ENCODE measurements around the gene ERC2. TPM values are rescaled to one million over a fixed set of nuclear protein-coding genes. Genes with fewer than 3 reads are reported as not detected.

The ERC2 gene
- polyA plus RNA-seq, 1 experiment = 0.07 TPM

DNA sequence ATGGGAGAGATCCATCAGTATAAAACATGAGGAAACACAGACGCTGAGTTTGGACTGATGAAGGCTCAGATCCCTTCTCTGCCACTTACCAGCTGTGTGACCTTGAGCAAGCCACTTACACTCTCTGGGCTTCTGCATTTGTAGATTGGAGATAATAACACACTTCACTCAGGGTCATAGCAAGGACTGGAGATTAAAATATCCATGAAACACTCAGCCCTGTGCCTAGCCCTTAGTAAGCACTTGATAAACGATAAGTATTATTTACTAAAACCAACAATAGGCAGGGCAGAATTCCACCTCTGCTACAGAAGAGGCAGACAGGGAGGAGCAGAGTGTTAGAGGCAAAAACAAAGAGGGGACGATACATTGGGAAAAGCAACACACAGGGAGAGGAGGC is 560.7 kb downstream of the ERC2 start:
- POLR2A ChIA-PET = no interaction called here
- CTCF ChIA-PET = interaction anchor here (1.1 kb wide), 1 partner anchor 17 kb away, joined by 3 read pairs; no protein-coding TSS in a partner anchor

DNA sequence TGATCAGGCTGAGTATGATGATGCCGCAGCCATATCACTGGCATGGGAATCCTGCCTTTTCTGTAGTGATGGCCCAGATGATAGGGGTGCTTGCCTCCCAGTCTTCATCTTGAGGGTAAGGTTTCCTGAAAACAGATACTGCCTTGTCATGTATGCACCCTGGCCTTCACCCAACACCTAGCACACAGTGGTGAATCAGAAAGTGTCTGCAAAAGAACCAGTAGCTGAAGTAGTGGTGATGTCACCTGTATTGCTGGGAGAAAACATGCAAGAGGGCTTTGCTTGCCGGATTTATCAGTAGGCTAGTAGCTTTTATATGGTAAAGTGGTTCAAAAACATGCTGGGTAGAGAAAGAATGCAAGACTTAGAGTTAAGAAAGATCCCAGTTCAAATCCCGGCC is 561.4 kb downstream of the ERC2 start:
- no peak overlapping the region for H3K4me3 ChIP-seq (ENCODE audit: low read depth, low read length)
- H3K36me3 ChIP-seq (ENCODE audit: control insufficient read depth, insufficient read depth, low read length) = no peaks in the 10 kb centered on the region
- POLR2A ChIA-PET = no interaction called here
- no peak for DNase-seq (ENCODE audit: low read depth)
- peaks cover 2% of the 10 kb centered on the region for H3K27me3 ChIP-seq (ENCODE audit: control insufficient read depth, insufficient read depth, low read length)
- CTCF ChIA-PET = interaction anchor here (0.8 kb wide), 1 partner anchor 9 kb away, joined by 3 read pairs; no protein-coding TSS in a partner anchor
- TF ChIP-seq, protein P1, sequence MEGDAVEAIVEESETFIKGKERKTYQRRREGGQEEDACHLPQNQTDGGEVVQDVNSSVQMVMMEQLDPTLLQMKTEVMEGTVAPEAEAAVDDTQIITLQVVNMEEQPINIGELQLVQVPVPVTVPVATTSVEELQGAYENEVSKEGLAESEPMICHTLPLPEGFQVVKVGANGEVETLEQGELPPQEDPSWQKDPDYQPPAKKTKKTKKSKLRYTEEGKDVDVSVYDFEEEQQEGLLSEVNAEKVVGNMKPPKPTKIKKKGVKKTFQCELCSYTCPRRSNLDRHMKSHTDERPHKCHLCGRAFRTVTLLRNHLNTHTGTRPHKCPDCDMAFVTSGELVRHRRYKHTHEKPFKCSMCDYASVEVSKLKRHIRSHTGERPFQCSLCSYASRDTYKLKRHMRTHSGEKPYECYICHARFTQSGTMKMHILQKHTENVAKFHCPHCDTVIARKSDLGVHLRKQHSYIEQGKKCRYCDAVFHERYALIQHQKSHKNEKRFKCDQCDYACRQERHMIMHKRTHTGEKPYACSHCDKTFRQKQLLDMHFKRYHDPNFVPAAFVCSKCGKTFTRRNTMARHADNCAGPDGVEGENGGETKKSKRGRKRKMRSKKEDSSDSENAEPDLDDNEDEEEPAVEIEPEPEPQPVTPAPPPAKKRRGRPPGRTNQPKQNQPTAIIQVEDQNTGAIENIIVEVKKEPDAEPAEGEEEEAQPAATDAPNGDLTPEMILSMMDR (IDR thresholded peaks at IDR 0.05; ENCODE audit: insufficient read depth, low read depth, low read length) = no peak

More for the DNA sequence above, 560.7 kb downstream of the ERC2 start:
- TF ChIP-seq, protein P1 (IDR thresholded peaks at IDR 0.05; ENCODE audit: insufficient read depth, low read depth, low read length) = no peak
- Histone ChIP-seq H3K36me3 (ENCODE audit: control insufficient read depth, insufficient read depth, low read length) (no peaks in the 10 kb centered on the region), H3K27me3 (ENCODE audit: control insufficient read depth, insufficient read depth, low read length) (no peaks in the 10 kb centered on the region; the same call in 1 of the 2 replicates), H3K4me3 (ENCODE audit: low read depth, low read length) (no peak overlapping the region)
- DNase-seq (ENCODE audit: low read depth) = no peak

DNA sequence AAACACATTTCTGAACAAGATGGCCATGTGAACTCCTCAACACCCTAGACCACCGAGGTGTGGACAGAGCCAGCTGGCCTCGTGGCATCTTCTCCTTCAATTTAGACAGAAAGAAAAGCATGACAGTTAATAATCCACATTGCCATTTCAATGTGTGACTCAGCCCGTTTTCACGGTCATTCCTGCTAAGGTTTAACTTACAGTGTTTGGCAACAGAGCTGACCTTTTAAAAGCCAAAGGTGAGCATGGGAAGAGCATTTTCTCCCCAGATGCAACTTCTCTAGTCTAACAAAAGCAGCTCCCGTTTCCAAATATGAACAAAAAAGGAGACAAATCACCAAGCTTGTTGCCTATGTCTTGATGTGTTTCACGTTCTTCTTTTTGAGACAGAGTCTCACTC is 563.6 kb downstream of the ERC2 start:
- POLR2A ChIA-PET = no interaction called here
- TF ChIP-seq, protein P1 (IDR thresholded peaks at IDR 0.05; ENCODE audit: insufficient read depth, low read depth, low read length) = no peak
- H3K27me3 ChIP-seq (ENCODE audit: control insufficient read depth, insufficient read depth, low read length) = peaks cover 3% of the 10 kb centered on the region
- no peak for DNase-seq (ENCODE audit: low read depth)
- H3K4me3 ChIP-seq (ENCODE audit: low read depth, low read length) = no peak overlapping the region
- CTCF ChIA-PET = interaction anchor here (1.7 kb wide), 1 partner anchor 11 kb away, joined by 5 read pairs; no protein-coding TSS in a partner anchor
- H3K36me3 ChIP-seq (ENCODE audit: control insufficient read depth, insufficient read depth, low read length) = no peaks in the 10 kb centered on the region

DNA sequence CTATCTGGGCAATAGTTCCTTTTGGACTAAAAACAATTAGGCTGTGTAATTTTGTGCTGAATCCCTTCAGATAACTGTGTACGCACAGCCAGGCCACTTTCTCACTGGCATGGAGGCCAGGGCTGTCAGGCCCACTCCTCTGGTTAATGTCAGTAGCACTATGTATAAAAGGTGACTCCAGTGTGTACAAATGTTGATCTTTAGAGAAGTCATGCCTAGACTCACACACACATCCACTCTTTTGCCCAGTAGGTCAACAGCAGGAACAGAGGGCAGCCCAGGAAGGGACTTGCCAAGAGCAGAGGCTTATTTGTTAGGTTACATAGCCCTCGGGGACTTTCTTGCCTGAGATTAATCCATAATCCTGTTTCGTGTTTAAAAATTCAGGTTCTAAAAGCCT is 564.6 kb downstream of the ERC2 start:
- Histone ChIP-seq H3K4me3 (ENCODE audit: low read depth, low read length) (no peak overlapping the region), H3K36me3 (ENCODE audit: control insufficient read depth, insufficient read depth, low read length) (no peaks in the 10 kb centered on the region), H3K27me3 (ENCODE audit: control insufficient read depth, insufficient read depth, low read length) (peaks cover 3% of the 10 kb centered on the region; the same call in 1 of the 2 replicates)
- ChIA-PET CTCF (interaction anchor here (1.7 kb wide), 1 partner anchor 12 kb away, joined by 5 read pairs; no protein-coding TSS in a partner anchor), POLR2A (no interaction called here)
- no peak for DNase-seq (ENCODE audit: low read depth)
- TF ChIP-seq, protein P1 (IDR thresholded peaks at IDR 0.05; ENCODE audit: insufficient read depth, low read depth, low read length) = no peak

DNA sequence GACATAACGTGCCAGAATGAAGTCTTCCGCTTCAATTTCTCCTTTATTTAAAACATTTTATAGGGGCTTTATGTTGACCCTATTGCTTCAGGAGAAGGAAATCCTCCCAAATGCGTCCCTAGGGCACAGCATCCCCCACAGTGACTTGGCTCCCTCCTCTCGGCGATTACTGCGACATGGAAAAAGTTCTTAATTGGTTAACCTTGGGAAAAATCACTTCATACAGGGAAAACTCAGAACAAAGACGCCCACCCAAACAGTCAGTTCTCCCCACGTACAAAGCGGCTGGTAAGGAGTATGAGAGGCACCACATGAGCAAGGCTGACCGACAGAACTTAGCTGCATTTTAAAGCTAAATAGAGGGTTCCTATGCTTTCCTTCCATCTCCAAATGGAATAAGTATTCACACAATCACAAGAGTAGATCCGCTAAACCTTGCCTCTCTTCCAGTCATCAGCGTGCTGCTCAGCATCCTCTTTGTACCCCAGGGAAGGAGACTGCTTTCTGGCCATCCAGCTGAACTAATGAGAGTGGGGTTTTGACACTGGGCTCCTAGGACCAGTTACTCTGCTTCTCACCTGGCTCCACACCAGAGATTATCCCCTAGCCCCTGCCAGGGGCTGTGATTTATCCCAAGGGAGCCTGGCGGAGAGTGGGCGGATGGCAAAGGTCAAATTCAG is 565.9 kb downstream of the ERC2 start:
- H3K4me3 ChIP-seq (ENCODE audit: low read depth, low read length) = no peak overlapping the region
- TF ChIP-seq, protein P1 (IDR thresholded peaks at IDR 0.05; ENCODE audit: insufficient read depth, low read depth, low read length) = no peak
- DNase-seq (ENCODE audit: low read depth) = no peak
- H3K36me3 ChIP-seq (ENCODE audit: control insufficient read depth, insufficient read depth, low read length) = no peaks in the 10 kb centered on the region
- peaks cover 3% of the 10 kb centered on the region; the same call in 1 of the 2 replicates for H3K27me3 ChIP-seq (ENCODE audit: control insufficient read depth, insufficient read depth, low read length)
- POLR2A ChIA-PET = no interaction called here
- CTCF ChIA-PET = no interaction called here
